Uterus (tissue), 4 donors: ENCODE data around the gene ZC3H4. TPM values are rescaled to one million over a fixed set of nuclear protein-coding genes. Genes with fewer than 3 reads are reported as not detected.
"Not testable (repeated sequence)": the region's sequence is repeated elsewhere in the genome, so short reads cannot be mapped to it uniquely, and the experiment has no call there.

Source experiments
- DNase-seq, 2 donors: peaks; one replicate each; pipeline ENCODE4 v3.0.0-alpha.2; 2019 to 2020
- H3K27ac ChIP-seq, 2 donors: fragments of 200-600 bp; sonication (generic); 1 replicate in 1 of 2; 2 replicates in 1 of 2; pipeline ENCODE4 v1.5.1; 2016 to 2018
- H3K27me3 ChIP-seq, 2 donors: fragments of 200-600 bp; sonication (generic); one replicate each; pipeline ENCODE4 v1.5.1; 2018 to 2019; ENCODE audit warnings: control low read depth in 1 of 2
- H3K36me3 ChIP-seq, 2 donors: fragments of 200-600 bp; sonication (generic); one replicate each; pipeline ENCODE4 v1.5.1; 2019; ENCODE audit warnings: control low read depth in 1 of 2
- H3K4me1 ChIP-seq, 2 donors: fragments of 200-600 bp; sonication (generic); one replicate each; pipeline ENCODE4 v1.5.1; 2018 to 2019; ENCODE audit warnings: control low read depth in 1 of 2
- H3K4me3 ChIP-seq, 2 donors: fragments of 200-600 bp; sonication (generic); 1 replicate in 1 of 2; 2 replicates in 1 of 2; pipeline ENCODE4 v1.5.1; 2018 to 2019; ENCODE audit warnings: mild to moderate bottlenecking in 1 of 2
- H3K9me3 ChIP-seq, 2 donors: fragments of 200-600 bp; sonication (generic); one replicate each; pipeline ENCODE4 v1.5.1; 2019; ENCODE audit warnings: control low read depth in 1 of 2
- POLR2A ChIP-seq, 2 donors: fragments of 450-650 bp; IDR thresholded peaks; one replicate each; pipeline ENCODE4 v1.6.1; 2016; ENCODE audit warnings: antibody characterized with exemption in 2 of 2, mild to moderate bottlenecking in 1 of 2, moderate library complexity in 1 of 2
- intact Hi-C: fragments of 100-400 bp; cut with DNase I; formaldehyde crosslinking; loops from one replicate; pipeline ENCODE4 v1.15.1; 2023; ENCODE audit warnings: low total_unique reads
- total RNA-seq, 4 donors: library from RNA; depleted of rRNA in 3 of 4; stranded (reverse); fragments of >200 nt in 3 of 4; gene quantifications; one replicate each; pipeline versions ENCODE4 v1.1.0 to v1.2.4, GENCODE V29; 2014 to 2023
- TF ChIP-seq, protein P1 (sequence below), 4 experiments: fragments of 200-600 bp in 2 of 4; fragments of 450-650 bp in 2 of 4; sonication (generic) in 2 of 4; IDR thresholded peaks; one replicate each; pipeline ENCODE4 v1.5.1; 2016 to 2019; ENCODE audit warnings: antibody characterized with exemption in 4 of 4, mild to moderate bottlenecking in 2 of 4, moderate library complexity in 1 of 4
- donor health status: DM: yes; HTN: yes; CAD: no.

Gene ZC3H4
- total RNA-seq, 4 donors from 2014 or later, result 3.3 to 43.1 (median 18.3) TPM

DNA sequence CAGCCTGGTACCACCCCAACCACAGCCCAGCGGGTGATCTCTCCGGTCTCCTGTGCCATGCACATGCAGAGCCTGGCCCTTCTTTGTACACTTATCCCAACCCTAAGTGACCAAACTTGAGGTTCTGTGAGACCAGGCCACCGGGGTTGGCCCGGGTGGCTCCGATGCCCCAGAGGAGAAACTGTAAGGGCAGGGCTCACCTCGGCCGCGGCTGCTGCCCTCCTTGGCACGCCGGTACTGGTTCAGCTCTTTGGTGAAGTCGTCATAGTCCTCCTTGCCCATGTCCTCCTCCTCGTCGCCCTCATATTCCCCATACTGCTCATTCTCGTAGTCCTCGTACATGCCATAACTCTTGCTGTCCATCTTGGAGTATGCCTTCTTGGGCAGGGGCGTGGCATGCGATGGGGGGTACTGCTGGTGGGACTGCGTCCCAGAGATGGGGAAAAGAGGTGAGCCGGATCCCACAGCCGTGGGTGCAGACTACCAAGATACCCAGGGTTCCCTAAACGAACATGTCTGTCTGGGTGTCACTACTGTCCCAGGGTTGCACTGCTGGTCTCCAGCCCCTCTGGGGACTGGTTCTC, 23.7 kb downstream of the ZC3H4 start:
- H3K36me3 ChIP-seq, result no peaks in the 10 kb centered on the region
- H3K27ac ChIP-seq, result no peak overlapping the region
- no peaks in the 10 kb centered on the region for H3K9me3 ChIP-seq
- TF ChIP-seq, protein P1, sequence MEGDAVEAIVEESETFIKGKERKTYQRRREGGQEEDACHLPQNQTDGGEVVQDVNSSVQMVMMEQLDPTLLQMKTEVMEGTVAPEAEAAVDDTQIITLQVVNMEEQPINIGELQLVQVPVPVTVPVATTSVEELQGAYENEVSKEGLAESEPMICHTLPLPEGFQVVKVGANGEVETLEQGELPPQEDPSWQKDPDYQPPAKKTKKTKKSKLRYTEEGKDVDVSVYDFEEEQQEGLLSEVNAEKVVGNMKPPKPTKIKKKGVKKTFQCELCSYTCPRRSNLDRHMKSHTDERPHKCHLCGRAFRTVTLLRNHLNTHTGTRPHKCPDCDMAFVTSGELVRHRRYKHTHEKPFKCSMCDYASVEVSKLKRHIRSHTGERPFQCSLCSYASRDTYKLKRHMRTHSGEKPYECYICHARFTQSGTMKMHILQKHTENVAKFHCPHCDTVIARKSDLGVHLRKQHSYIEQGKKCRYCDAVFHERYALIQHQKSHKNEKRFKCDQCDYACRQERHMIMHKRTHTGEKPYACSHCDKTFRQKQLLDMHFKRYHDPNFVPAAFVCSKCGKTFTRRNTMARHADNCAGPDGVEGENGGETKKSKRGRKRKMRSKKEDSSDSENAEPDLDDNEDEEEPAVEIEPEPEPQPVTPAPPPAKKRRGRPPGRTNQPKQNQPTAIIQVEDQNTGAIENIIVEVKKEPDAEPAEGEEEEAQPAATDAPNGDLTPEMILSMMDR (IDR thresholded peaks at IDR 0.05), result no peak
- intact Hi-C loops, result no loop called here
- no peak for DNase-seq
- no peaks in the 10 kb centered on the region for H3K4me1 ChIP-seq
- H3K27me3 ChIP-seq, result no peaks in the 10 kb centered on the region
- no peak overlapping the region for H3K4me3 ChIP-seq

DNA sequence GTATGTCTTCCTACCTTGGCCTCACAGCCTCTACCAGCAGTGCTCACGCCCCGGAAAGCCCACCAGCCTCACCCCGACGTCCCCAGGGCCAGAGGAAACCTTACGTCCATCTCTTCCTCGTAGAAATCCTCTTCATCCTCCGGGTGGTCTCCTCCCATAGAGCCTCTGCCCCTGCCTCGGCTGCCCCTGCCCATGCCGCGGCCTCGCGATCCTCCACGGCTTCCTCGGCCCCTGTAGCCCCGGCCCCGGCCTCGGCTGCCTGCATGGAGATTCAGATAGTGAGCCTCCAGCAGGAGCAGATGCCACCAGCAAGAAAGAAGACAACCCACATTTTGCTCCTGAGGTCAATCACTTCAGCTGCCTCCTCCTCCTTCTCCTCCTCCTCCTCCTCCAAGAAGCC, 27.3 kb downstream of the ZC3H4 start:
- H3K36me3 ChIP-seq, result no peaks in the 10 kb centered on the region
- H3K4me3 ChIP-seq, result no peak overlapping the region
- H3K9me3 ChIP-seq, result no peaks in the 10 kb centered on the region
- TF ChIP-seq POLR2A (IDR thresholded peaks at IDR 0.05), result no peak
- TF ChIP-seq, protein P1 (IDR thresholded peaks at IDR 0.05), result no peak
- DNase-seq, result no peak
- H3K27ac ChIP-seq, result no peak overlapping the region
- no peaks in the 10 kb centered on the region for H3K4me1 ChIP-seq
- intact Hi-C loops, result no loop called here
- no peaks in the 10 kb centered on the region for H3K27me3 ChIP-seq

DNA sequence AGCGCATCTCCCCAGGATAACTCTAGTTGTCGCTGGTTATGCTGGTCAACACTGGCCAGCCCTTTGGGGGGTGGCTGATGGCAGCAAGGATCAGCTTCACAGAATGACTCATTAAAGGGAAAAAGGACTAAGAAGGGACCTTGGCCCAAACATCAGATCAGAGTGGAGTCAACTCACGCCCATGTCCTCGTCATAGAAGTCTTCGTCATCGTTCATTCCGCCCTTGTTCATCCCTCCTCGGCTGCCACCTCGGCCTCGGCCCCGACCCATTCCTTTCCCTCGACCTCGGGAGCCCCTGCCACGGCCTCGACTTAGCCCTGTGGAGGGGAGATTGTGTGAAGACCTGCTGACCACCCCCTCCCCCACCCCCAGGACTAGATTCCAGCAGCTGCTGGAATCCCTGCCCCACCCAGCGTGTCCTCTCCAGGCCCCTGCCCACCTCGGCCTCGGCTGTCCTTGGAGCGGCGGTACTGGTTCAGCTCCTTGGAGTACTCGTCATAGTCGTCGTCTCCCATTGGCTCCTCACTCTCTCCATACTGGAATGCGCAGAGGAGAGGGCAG, 28.6 kb downstream of the ZC3H4 start:
- no peak overlapping the region for H3K4me3 ChIP-seq
- no peaks in the 10 kb centered on the region for H3K4me1 ChIP-seq
- H3K9me3 ChIP-seq, result no peaks in the 10 kb centered on the region
- no peak for DNase-seq
- TF ChIP-seq, protein P1 (IDR thresholded peaks at IDR 0.05), result no peak
- TF ChIP-seq POLR2A (IDR thresholded peaks at IDR 0.05), result no peak
- no peaks in the 10 kb centered on the region for H3K36me3 ChIP-seq
- no peaks in the 10 kb centered on the region for H3K27me3 ChIP-seq
- no peak overlapping the region for H3K27ac ChIP-seq
- intact Hi-C loops, result no loop called here

DNA sequence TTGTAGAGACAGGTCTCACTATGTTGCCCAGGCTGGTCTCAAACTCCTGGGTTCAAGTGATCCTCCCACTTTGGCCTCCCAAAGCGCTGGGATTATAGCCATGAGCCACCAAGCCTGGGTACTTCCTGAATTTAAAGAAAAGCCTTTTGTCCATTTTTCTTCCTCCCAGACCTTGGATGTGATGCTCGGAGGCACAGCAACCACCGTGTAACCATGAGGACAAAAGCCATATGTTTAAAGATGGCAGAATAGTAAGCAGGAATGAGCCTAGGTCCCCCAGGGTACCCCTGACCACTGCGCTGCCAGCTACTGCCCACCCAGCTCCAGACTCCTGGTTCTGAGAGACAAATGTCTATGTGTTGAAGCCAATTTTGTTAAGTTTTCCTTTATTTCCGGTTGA, 31.1 kb downstream of the ZC3H4 start:
- Histone ChIP-seq H3K27me3 (no peaks in the 10 kb centered on the region), H3K9me3 (no peaks in the 10 kb centered on the region), H3K4me3 (no peak overlapping the region), H3K36me3 (no peaks in the 10 kb centered on the region), H3K27ac (no peak overlapping the region), H3K4me1 (no peaks in the 10 kb centered on the region)
- intact Hi-C loops, result no loop called here
- TF ChIP-seq POLR2A (IDR thresholded peaks at IDR 0.05), result no peak
- TF ChIP-seq, protein P1 (IDR thresholded peaks at IDR 0.05), result no peak
- DNase-seq, result no peak

DNA sequence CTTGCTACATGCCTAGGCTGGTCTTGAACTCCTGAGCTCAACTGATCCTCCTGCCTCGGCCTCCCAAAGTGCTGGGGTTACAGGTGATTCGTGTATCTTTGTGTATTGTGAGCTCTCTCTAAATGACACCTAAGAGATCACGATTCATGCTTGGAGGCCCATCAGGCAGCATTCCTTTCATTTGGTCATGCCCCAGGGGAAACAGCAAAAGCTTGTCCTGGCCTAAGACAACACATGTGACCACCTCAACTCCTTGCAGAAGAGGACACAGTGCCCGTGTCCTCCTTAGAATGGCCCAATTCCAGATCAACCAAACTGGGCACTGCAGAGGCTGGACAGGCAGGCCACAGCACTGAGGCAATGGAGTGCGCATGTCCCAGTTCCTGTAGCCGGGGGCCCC, 32.5 kb downstream of the ZC3H4 start:
- Histone ChIP-seq H3K4me3 (no peak overlapping the region), H3K9me3 (no peaks in the 10 kb centered on the region), H3K4me1 (no peaks in the 10 kb centered on the region), H3K36me3 (no peaks in the 10 kb centered on the region), H3K27ac (no peak overlapping the region), H3K27me3 (no peaks in the 10 kb centered on the region)
- intact Hi-C loops, result no loop called here
- DNase-seq, result no peak
- TF ChIP-seq, protein P1 (IDR thresholded peaks at IDR 0.05), result no peak
- no peak for TF ChIP-seq POLR2A (IDR thresholded peaks at IDR 0.05)

DNA sequence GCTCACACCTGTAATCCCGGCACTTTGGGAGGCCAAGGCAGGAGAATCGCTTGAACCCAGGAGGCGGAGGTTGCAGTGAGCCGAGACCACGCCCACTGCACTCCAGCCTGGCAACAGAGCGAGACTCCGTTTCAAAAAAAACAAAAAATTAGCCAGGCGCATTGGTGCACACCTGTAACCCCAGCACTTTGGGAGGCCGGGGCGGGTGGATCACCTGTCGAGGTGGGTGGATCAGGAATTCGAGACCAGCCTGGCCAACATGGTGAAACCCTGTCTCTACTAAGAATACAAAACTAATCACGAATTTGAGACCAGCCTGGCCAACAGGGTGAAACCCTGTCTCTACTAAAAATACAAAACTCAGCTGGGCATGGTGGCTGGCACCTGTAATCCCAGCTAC, 35.2 kb downstream of the ZC3H4 start:
- H3K4me1 ChIP-seq, H3K4me3 ChIP-seq, H3K27ac ChIP-seq, intact Hi-C loops, H3K36me3 ChIP-seq, DNase-seq, H3K27me3 ChIP-seq, H3K9me3 ChIP-seq: not testable (repeated sequence)
